IgD-negative memory B cell (primary cell): Measurements from ENCODE around the gene BHLHE41. TPM values are rescaled to one million over a fixed set of nuclear protein-coding genes. Genes with fewer than 3 reads are reported as not detected.

ENCODE experiments used
- H3K27ac Mint-ChIP-seq, 3 donors: one replicate each; pipeline ENCODE4 v1.8.0; 2020 to 2022; ENCODE audit warnings: mild to moderate bottlenecking in 3 of 3, mixed read lengths in 3 of 3, moderate library complexity in 1 of 3
- H3K27me3 Mint-ChIP-seq: one replicate; pipeline ENCODE4 v1.8.0; 2021; ENCODE audit warnings: mixed read lengths
- H3K36me3 Mint-ChIP-seq: one replicate; pipeline ENCODE4 v1.8.0; 2020; ENCODE audit warnings: mild to moderate bottlenecking, mixed read lengths
- H3K4me1 Mint-ChIP-seq, 3 donors: one replicate each; pipeline ENCODE4 v1.8.0; 2020 to 2022; ENCODE audit warnings: mixed read lengths in 3 of 3, mild to moderate bottlenecking in 1 of 3
- H3K4me3 Mint-ChIP-seq, 4 donors: one replicate each; pipeline ENCODE4 v1.8.0; 2020 to 2022; ENCODE audit warnings: mild to moderate bottlenecking in 4 of 4, mixed read lengths in 4 of 4, moderate library complexity in 3 of 4
- H3K9me3 Mint-ChIP-seq, 3 donors: one replicate each; pipeline ENCODE4 v1.8.0; 2020 to 2021; ENCODE audit warnings: mixed read lengths in 3 of 3, mild to moderate bottlenecking in 1 of 3
- polyA plus RNA-seq: library from polyadenylated mRNA; unstranded; fragments of 300-500 nt; fragmentation: Illumina TruSeq; gene quantifications from one replicate; pipeline ENCODE4 v1.2.3, GENCODE V29; 2021

The BHLHE41 gene
- polyA plus RNA-seq, result 19.0 TPM

DNA sequence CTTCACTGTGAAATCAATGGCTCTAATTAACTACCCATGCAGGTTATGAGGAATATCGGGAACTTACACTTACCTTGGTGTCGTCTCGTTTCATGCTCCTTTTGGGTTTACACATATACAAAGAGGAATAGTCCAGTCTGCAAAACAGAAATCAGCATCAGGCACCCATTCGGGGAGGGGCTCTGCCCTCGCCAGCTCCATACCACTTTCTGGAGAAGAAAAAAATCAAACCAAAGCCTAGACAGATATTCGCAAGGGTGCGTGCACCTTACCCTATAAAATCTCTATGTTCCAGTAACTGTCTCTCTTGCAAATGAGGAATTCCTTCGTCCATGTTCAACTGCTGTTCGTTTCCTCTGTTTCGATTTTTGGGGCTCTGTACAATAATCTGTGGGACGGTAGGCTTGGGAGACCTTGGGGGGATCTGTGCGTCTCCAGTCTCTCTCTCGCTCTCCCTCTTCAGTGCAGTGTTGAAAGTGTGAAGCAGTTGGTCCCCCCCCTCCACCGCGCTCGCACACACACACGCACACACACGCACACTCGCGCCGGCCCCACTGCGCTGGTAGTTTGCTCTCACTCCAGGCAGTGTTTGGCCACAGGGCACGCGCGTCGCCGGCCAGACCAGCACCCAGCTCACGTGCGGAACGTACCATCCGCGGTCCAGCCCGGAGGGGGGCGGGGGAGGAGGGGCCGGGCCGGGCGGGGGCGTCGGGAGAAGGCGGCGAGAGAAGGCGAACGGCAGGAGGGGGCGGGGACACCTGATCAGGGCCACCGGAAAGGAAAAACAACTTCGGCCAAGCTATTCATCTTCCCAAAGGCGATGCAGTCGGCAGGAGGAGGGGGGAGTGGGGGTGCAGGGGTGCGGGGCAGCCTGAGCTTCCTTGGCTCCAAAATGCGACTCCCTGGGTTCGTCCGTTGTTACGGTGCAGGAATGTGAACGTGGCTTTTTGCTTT is at the start of gene BHLHE41:
Gene BHLHE41, minus strand, starts transcription at position 592 of the 954 bp plus-strand sequence. Its CDS starts 258 bp downstream, at position 334.
- Mint-ChIP-seq H3K9me3 (no peaks in the 10 kb centered on the region), H3K36me3 (peaks cover 4% of the 10 kb centered on the region), H3K27ac (peak within 1 kb of the TSS; percentile 95 to 99 (median 96)), H3K4me3 (peak within 1 kb of the TSS; percentile 97 to 100 (median 98)), H3K27me3 (no peaks in the 10 kb centered on the region), H3K4me1 (peaks cover 30 to 40% (median 36%) of the 10 kb centered on the region in 3 donors)

DNA sequence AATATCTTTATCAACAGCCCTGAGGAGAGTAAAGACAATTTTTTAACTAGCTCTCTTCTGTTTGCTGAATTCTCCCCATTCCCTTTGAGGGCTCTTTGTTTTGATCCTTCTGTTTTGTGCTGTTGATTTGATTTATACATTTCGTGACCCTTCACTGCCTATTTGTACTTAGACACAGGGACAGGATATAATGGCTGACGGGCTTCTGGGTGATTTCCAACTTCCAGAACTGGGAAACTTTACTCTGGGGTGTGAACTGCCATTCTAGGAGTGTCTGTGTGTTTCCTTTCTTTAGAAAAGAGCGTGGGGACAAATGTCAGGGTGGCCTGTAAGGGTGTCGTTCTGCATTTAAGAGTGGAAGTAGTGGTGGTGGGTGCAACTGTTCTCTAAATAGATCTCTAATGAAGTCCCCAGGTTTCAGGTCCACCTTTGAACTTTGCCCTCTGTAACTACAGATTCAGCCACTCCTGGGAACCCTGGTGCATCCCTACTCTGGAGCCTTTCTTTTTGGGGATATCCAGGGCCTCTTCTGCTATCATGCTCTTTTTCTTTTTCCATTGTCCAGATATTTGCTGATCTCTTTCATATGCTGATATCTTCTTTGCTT is 48.2 kb upstream of the BHLHE41 start:
- Mint-ChIP-seq H3K27me3 (no peaks in the 10 kb centered on the region), H3K27ac (no peak overlapping the region), H3K4me3 (peak overlapping the region in 1 of 4 donors; percentile 7), H3K9me3 (no peaks in the 10 kb centered on the region), H3K36me3 (peaks cover 10% of the 10 kb centered on the region), H3K4me1 (peaks cover 30 to 60% (median 30%) of the 10 kb centered on the region in 3 donors)

DNA sequence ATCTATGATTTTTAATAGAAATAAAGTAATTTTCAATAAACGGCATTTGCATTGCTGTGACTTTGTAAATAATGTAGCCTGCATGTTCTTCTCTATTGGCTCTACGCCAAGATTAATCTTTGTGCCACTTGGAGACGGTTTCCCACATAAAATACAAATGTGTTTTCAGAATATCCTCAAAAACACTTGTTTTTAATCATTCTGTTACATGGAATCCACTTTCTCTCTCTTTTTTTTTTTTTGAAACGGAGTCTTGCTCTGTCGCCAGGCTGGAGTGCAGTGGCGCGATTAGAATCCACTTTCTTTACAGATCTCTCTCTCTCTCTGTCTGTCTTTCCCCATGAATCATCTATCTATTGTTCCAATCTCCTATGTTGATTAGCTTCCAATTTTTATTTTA is 47.7 kb upstream of the BHLHE41 start:
- no peaks in the 10 kb centered on the region for H3K9me3 Mint-ChIP-seq
- no peaks in the 10 kb centered on the region for H3K27me3 Mint-ChIP-seq
- no peak overlapping the region for H3K4me3 Mint-ChIP-seq
- no peak overlapping the region for H3K27ac Mint-ChIP-seq
- H3K36me3 Mint-ChIP-seq, result peaks cover 13% of the 10 kb centered on the region
- H3K4me1 Mint-ChIP-seq, result peaks cover 26 to 57% (median 27%) of the 10 kb centered on the region in 3 donors

DNA sequence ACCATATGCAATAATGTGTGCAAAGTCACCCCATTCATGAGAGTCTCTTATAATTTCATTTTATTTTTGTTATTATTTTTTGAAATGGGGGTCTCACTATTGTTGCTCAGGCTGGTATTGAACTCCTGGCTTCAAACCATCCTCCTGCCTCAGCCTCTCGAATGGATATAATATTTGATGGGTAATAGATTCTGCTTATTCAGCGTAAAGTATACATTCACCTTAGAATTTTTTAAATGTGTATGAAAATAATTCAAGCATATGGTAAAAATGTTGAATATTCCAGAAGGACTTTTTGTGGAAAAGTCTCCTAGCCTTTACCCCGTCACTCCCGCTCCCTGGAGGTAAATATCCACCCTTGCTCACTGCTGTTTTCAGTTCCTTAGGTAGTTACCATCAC is 47.2 kb upstream of the BHLHE41 start:
- no peak overlapping the region for H3K4me3 Mint-ChIP-seq
- H3K27me3 Mint-ChIP-seq, result no peaks in the 10 kb centered on the region
- peaks cover 21 to 52% (median 22%) of the 10 kb centered on the region in 3 donors for H3K4me1 Mint-ChIP-seq
- peaks cover 13% of the 10 kb centered on the region for H3K36me3 Mint-ChIP-seq
- H3K9me3 Mint-ChIP-seq, result no peaks in the 10 kb centered on the region
- no peak overlapping the region for H3K27ac Mint-ChIP-seq

- Mint-ChIP-seq H3K27ac (no peak overlapping the region), H3K4me3 (no peak overlapping the region), H3K4me1 (peaks cover 21 to 51% (median 40%) of the 10 kb centered on the region in 3 donors), H3K36me3 (peaks cover 9% of the 10 kb centered on the region), H3K27me3 (no peaks in the 10 kb centered on the region), H3K9me3 (peaks cover 0 to 2% (median 0%) of the 10 kb centered on the region in 3 donors)
Measured at GRCh38 chr12:26164118-26164517, 39.3 kb upstream of the BHLHE41 start.

DNA sequence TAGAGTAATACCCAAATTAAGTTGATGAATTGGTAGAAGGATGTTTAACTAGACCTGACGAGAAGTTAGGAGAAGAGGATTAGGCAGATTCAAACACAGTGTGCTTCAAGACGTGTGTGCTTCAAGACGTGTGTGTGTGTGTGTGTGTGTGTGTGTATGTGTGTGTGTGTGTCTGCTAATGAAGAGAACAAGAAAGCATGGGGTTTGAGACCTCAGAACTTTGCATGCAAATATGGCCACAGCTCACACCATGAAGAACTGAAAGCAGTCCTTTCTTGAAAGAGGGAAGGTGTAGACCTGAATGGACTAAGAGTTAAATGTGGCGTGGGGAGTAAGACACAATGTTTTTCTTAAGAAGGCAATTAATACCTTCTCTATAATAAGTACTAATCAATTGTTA is 38.1 kb upstream of the BHLHE41 start:
- H3K4me3 Mint-ChIP-seq, result peak overlapping the region; percentile 6 to 74 (median 42)
- H3K36me3 Mint-ChIP-seq, result peaks cover 10% of the 10 kb centered on the region
- peaks cover 0 to 2% (median 0%) of the 10 kb centered on the region in 3 donors for H3K9me3 Mint-ChIP-seq
- H3K4me1 Mint-ChIP-seq, result peaks cover 30 to 60% (median 47%) of the 10 kb centered on the region in 3 donors
- H3K27me3 Mint-ChIP-seq, result peaks cover 1% of the 10 kb centered on the region
- H3K27ac Mint-ChIP-seq, result peak overlapping the region; percentile 18 to 93 (median 46)

DNA sequence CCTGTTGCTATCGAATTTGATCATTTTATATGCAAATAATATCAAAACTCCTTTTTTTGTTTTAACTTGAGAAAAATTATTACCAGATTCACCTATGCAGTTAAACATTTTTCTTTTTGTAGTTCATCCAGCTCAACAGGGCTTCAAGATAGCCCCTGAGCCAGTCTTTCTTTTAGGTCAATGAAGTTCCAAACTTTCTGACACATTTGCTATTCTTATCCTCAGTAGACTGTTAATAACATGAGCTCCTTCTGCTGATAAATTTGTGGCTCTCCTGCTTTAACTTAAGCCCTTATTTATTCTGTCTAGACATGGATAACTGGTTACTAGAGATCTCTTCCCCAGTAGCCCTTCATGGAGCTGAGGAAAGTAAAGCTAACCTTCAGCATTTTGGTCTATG is 37.3 kb upstream of the BHLHE41 start:
- H3K36me3 Mint-ChIP-seq, result peaks cover 6% of the 10 kb centered on the region
- H3K27ac Mint-ChIP-seq, result peak overlapping the region; percentile 18 to 93 (median 39)
- H3K4me1 Mint-ChIP-seq, result peaks cover 30 to 67% (median 54%) of the 10 kb centered on the region in 3 donors
- H3K27me3 Mint-ChIP-seq, result peaks cover 1% of the 10 kb centered on the region
- H3K4me3 Mint-ChIP-seq, result peak overlapping the region in 2 of 4 donors; percentile 45 to 69
- H3K9me3 Mint-ChIP-seq, result peaks cover 0 to 2% (median 0%) of the 10 kb centered on the region in 3 donors

DNA sequence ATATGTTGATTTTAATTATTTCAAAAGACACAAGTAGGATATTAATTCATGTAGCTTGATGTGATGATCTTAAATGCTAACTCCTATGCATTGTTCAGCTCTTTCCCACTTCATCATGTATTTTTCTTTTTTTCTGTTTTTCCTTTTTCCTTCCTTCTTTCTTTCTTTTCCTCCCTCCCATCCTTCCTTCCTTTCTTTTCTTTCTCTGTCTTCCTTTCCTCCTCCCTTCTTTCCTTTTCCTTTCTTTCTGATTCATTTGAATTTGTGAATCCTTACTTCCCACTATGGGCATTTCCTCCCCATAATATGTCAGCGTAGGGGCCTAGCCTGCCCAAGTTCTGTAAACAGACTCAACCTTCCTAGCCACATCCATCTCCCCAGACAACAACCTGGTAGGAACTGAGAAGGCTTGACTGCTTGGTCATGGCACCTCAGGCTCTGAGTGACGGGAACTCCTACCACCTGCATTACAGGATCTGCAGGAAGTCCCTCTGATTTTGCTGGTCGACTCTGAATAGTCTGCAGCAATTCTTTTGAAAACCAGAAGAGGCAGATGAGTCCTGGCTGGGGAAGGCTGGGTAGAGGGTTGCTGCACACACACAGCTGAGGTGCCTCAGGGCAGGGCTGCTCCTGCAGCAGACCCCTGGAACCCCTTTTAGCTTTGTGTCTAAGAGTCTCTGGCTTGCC is 33.4 kb upstream of the BHLHE41 start:
- Mint-ChIP-seq H3K27ac (peak overlapping the region; percentile 89 to 99 (median 97)), H3K9me3 (peaks cover 0 to 2% (median 0%) of the 10 kb centered on the region in 3 donors), H3K4me3 (peak overlapping the region; percentile 66 to 91 (median 82)), H3K4me1 (peaks cover 52 to 85% (median 74%) of the 10 kb centered on the region in 3 donors), H3K27me3 (peaks cover 1% of the 10 kb centered on the region), H3K36me3 (peaks cover 3% of the 10 kb centered on the region)

DNA sequence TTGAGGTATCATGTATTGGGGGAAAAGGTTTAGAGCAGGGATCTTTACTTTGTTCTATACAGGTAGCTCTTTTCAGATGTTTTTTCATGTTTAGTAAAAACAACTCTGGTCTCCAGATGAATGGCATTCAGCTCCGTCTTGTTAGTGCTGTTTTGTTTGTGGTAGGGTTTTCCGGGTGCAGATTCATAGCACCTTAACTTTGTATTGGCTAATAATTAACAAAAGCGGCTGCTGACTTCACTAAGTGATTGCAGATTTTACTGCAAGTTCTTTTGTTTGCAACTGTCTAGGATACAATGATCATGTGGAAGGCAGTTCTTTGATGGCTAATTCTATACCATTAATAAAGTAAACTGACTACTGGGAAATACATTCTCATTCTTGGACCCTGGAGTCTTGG is 32.2 kb upstream of the BHLHE41 start:
- H3K27ac Mint-ChIP-seq, result peak overlapping the region; percentile 89 to 99 (median 97)
- H3K27me3 Mint-ChIP-seq, result peaks cover 1% of the 10 kb centered on the region
- H3K9me3 Mint-ChIP-seq, result peaks cover 0 to 2% (median 0%) of the 10 kb centered on the region in 3 donors
- H3K4me1 Mint-ChIP-seq, result peaks cover 45 to 84% (median 72%) of the 10 kb centered on the region in 3 donors
- peak overlapping the region; percentile 75 to 91 (median 85) for H3K4me3 Mint-ChIP-seq
- peaks cover 5% of the 10 kb centered on the region for H3K36me3 Mint-ChIP-seq

DNA sequence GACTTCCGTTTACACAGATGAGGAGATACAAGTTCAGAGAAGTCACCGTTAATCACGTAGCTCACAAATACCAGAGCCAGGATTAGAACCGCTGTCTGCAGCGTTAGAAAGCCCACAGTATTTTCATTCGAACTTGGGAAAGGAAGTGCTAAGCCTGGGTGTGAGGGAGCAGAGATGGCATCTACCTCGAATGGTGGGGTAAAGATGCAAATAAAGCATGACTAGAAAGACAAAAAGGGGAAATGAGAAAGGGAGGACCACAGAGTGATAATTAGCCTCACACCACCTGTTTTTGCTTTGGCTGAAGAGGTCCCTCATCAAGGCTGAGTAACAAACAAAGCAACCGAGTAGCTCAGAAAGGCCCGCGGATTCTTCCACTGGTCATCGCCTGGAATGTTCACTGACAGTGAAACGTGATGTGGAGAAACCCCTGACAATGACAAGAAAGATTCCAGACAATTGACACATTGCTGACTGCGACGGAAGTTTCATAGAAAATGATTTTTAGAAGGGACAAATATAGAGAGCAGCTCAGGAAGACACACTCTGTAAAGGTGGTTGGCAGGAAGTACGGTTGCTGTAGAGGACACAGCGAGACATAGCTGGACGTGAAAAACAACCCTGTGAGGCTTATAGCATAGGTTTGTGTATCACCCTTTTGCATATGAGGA is 31.5 kb upstream of the BHLHE41 start:
- H3K27ac Mint-ChIP-seq, result peak overlapping the region; percentile 89 to 99 (median 97)
- H3K4me3 Mint-ChIP-seq, result peak overlapping the region; percentile 75 to 91 (median 85)
- peaks cover 5% of the 10 kb centered on the region for H3K36me3 Mint-ChIP-seq
- peaks cover 44 to 84% (median 68%) of the 10 kb centered on the region in 3 donors for H3K4me1 Mint-ChIP-seq
- peaks cover 0 to 2% (median 0%) of the 10 kb centered on the region in 3 donors for H3K9me3 Mint-ChIP-seq
- peaks cover 1% of the 10 kb centered on the region for H3K27me3 Mint-ChIP-seq

GRCh38 chr12:26153421-26154154 is 28.8 kb upstream of the BHLHE41 start:
- Mint-ChIP-seq H3K36me3 (peaks cover 5% of the 10 kb centered on the region), H3K27me3 (no peaks in the 10 kb centered on the region), H3K4me3 (peak overlapping the region in 1 of 4 donors; percentile 77), H3K9me3 (no peaks in the 10 kb centered on the region), H3K4me1 (peaks cover 52 to 83% (median 61%) of the 10 kb centered on the region in 3 donors), H3K27ac (peak overlapping the region in 1 of 3 donors; percentile 99)

DNA sequence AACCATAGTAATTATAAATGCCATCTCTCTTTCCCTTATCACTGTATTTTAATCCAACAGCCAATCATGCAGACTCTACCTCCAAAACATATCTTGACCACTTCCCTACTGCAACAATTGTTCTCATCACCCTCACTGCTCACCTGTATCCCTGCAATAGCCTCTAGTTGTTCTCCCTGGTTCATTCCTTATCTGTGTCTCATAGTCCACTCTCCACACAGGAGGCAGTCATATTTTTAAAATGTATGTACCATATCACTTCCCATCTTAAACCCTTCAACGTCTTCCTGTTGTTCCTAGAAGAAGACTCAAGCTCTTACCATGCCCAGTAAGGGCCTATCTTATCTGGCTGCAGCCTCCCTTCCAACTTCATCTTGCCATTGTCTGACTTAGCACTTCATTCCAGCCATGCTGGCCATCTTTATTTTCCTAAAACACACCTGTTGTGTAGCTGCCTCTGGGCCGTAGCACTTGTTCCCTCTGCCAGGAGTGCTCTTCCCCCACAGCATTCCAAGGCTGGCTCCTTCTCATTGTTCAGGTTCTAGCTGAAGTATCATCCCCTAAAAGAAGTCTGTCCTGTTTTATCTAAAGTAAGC is 27.8 kb upstream of the BHLHE41 start:
- Mint-ChIP-seq H3K4me1 (peaks cover 46 to 77% (median 51%) of the 10 kb centered on the region in 3 donors), H3K4me3 (peak overlapping the region in 2 of 4 donors; percentile 30 to 50), H3K36me3 (peaks cover 4% of the 10 kb centered on the region), H3K27me3 (no peaks in the 10 kb centered on the region), H3K27ac (peak overlapping the region in 1 of 3 donors; percentile 11), H3K9me3 (no peaks in the 10 kb centered on the region)

- Mint-ChIP-seq H3K9me3 (no peaks in the 10 kb centered on the region), H3K36me3 (peaks cover 4% of the 10 kb centered on the region), H3K27me3 (no peaks in the 10 kb centered on the region), H3K4me1 (peaks cover 36 to 71% (median 42%) of the 10 kb centered on the region in 3 donors), H3K27ac (peak overlapping the region in 2 of 3 donors; percentile 32 to 67), H3K4me3 (peak overlapping the region in 1 of 4 donors; percentile 38)
Measured at GRCh38 chr12:26150736-26151450, 26.1 kb upstream of the BHLHE41 start.
